ENCODE results near the gene IL18RAP.

Gene IL18RAP

DNA sequence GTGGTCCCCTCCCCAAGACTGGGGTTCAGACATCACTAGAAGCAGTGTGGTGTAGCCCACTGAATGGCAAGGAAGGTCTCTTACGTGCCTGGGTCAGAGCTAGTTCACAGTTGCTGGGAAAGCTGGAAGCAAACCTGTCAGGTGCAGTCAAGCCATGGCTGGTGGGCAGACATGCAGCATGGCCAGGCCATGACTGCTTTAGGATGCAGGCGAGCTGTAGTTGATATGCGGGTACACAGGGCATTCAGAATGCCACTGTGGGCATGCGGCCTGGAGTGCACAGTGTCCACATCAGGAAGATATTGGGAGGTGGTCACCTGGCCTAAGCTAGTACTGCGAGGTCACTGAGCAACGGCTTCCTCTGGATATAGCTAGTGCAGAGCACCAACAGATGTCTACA lies 38.2 kb downstream of the IL18RAP start:
- no peak for DNase-seq

GRCh38 chr2:102463160-102463559 lies 40.2 kb downstream of the IL18RAP start:
- DNase-seq, result no peak

GRCh38 chr2:102470168-102470567 lies 47.2 kb downstream of the IL18RAP start:
- DNase-seq, result no peak

DNA sequence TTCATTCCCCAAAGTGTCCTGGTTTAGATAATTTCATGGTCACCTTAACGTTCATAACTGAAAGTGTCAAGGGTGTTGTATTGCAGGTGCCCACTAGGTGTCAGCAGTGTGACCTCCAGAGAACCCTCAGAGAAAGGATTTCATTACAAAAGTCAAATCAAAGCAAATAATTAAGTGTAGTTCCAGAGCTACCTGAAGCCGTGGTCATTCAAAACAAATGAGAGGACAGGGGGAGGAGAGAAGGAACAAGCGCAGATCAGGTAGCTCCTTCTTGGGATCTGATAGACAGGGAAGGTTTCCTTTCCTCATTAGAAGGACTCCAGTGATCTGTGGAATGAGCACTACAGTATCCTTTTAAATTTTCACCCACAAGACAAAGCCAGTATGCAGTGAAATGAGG lies 50.1 kb downstream of the IL18RAP start, which contains the start of gene SLC9A4:
Gene SLC9A4, plus strand, starts transcription at position 207 of the 400 bp plus-strand sequence. CDS start 534 bp downstream, outside the sequence.
- no peak for DNase-seq

DNA sequence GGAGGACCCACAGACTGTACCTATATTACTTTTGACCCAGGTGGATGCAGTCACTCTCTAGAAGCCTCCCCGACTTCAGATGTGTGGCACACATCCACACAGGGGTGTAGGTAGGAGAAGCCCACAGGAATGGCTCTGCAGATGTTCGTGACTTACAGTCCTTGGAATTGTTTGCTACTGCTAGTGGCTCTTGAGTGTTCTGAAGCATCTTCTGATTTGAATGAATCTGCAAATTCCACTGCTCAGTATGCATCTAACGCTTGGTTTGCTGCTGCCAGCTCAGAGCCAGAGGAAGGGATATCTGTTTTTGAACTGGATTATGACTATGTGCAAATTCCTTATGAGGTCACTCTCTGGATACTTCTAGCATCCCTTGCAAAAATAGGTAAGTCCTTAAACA lies 50.7 kb downstream of the IL18RAP start:
- DNase-seq, result no peak

DNA sequence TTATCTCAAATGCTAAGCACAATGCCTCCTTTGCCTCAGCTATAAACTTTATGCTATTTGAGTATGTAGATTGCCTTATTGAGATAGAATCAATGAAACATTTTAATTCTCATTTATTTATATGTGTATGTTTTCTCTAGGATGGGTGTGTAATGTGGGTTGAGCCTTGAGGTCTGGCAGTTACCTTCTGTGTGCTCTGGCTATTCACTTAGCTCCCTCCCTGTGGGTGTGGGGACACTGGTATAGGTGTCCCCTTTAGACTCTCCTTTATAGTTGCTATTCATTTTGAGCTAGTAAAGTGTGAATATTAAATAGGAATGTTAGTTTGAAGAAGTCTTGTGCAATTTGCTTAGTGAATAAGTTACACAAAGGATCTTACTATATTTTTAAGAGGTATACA lies 51.8 kb downstream of the IL18RAP start:
- no peak for DNase-seq

GRCh38 chr2:102478686-102479470 lies 55.9 kb downstream of the IL18RAP start:
- DNase-seq, result no peak

DNA sequence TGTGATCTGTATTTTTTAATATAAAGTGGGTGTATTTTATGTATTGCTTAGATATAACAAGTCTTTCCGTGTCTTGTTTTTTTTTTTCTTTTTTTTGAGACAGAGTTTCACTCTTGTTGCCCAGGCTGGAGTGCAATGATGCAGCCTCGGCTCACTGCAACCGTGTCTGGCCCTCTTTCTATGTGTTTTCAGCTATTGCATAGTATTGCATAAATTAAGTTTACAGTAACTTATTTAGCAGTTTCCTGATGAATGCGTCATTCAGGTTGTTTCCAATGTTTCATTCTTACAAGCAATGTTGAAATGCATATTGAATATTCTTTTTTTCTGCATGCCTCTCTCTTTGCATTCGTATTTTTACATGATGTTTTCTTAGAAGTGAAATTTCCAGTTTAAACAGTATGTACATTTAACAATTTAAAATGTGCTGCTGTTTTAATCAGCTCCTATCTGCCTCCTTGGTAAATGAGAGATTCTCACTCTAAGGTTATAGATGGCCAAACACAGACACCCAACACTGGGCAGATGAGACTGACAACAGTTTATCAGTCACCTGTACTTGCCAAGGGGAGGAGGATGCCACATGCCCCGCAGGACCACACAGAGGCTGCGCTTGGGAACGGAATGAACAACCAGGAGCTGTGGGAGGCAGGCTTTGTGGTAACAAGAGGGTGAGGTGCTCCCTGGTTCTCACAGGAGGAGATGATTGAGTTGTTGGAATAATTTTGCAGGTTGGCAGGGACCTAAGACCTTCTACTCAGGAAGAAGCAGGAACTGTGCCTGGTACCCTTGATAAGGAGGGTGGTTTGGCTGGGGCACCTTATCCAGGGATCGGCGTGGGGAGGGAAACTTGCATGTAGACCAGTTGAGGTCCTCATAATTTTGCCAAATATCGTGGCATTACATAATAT lies 57.6 kb downstream of the IL18RAP start:
- no peak for DNase-seq

DNA sequence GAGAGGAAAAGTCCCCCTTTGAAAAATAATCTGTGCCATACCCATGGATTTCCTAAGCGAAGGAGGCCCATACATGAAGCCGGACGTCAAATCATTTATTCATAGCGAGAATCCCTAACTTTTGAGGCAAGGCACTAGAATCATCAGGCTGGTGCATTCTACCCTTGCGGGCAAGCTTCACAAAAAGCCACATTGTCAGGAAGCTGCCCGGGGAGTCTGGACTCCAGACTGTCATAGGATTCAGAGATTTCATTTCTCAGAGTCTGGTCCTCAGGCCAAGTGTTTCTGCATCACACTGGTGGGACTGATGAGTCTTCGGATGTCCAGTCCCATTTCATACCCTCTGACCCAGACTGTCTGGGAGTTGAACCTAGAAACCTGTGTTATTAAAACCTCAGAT lies 59.0 kb downstream of the IL18RAP start:
- no peak for DNase-seq

DNA sequence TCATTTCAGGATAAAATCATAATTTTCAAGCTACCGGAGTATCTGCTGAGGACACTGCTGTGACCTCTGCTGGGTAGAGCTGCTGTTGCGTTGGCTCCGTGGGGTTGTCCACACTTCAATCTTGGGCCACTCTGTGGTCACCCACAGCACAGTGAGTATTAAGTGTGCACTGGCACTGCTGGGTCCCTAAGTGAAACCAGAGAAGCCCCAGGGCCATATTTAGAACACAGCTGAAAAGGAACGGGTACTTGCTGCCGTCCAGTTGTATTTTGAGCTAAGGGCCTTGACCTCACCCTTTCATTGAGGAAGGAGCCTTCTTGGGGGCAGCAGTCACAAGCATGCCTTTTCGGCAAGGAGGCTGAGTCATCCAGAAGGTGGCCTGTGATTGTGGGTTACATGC lies 60.1 kb downstream of the IL18RAP start:
- DNase-seq, result no peak

GRCh38 chr2:102484310-102485061 lies 61.5 kb downstream of the IL18RAP start:
- no peak for DNase-seq

DNA sequence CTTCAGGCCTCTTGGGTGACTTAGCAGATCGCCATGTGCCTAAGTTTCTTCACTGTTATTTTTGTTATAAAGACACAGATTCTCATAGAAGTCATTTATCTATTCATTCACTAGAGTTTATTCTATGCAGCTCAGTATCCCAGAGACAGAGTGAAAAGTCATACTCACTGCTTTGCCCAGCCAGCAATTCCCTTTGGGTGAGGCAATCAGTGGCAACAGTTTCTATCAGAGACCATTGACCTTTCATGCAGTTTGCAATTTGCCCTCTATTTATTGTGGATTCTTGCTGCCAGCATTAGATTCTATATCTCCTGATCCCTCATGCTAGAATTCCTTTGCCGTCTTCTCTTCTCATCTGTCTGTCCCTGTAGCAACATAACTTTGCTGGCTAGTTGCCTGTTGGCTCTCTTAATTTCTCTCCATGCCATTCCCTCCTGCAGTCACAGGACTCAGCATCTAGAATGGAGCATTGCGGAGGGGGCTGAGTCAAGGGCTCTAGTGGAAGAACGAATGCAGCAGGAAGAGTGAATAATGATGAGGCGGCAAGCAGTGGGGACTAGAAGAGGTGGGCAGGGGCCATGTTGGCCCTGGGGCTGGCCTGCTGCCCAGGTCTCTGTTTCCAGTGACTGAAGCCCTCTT lies 62.3 kb downstream of the IL18RAP start:
- no peak for DNase-seq

GRCh38 chr2:102486941-102487702 lies 64.2 kb downstream of the IL18RAP start:
- no peak for DNase-seq

DNA sequence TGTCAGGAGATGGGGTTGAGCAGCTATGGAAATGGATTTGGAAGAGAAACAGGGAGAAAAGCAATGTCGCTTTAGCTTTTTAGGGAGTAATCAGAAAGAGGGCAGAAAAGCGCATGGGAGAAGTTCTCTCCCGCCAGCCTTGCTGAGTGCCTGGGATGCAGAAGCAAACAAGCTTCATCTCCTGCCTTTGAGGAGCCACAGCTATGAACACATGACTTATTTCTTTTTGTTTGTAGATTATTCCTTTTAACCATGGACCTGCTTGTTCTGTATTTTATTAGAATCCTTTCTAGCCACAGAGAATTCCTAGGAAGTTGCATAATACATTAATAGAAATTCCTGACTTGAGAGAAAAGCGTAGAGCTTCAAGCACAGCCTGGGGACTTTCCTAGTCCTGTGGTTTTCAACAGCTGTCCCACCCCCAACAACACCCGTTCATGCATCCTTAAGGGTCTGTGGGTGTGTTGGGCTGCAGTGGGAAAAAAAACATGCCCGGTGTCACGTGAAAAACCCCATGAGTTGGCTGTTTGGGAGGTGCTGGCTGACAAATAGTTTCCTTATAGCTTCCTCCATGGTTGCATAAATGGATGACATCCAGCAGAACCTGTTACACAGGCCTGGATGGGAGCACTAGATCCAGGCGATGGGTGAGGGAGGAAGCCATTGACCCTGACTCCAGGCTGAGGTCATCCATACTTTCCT lies 65.0 kb downstream of the IL18RAP start:
- no peak for DNase-seq

- no peak for DNase-seq
Measured at GRCh38 chr2:102489646-102490045, 66.7 kb downstream of the IL18RAP start.

DNA sequence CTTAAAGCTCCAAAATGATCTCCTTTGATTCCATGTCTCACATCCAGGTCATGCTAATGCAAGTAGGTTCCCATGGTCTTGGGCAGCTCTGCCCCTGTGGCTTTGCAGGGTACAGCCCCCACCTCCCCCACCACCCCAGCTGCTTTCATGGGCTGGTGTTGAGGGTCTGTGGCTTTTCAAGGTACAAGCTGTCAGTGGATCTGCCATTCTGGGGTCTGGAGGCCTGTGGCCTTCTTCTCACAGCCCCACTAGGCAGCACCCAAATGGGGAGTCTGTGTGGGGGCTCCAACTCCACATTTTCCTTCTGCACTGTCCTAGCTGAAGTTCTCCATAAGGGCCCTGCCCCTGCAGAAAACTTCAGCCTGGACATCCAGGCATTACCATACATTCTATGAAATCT lies 69.0 kb downstream of the IL18RAP start:
- DNase-seq, result no peak

- no peak for DNase-seq
Measured at GRCh38 chr2:102494570-102494969, 71.6 kb downstream of the IL18RAP start.

DNA sequence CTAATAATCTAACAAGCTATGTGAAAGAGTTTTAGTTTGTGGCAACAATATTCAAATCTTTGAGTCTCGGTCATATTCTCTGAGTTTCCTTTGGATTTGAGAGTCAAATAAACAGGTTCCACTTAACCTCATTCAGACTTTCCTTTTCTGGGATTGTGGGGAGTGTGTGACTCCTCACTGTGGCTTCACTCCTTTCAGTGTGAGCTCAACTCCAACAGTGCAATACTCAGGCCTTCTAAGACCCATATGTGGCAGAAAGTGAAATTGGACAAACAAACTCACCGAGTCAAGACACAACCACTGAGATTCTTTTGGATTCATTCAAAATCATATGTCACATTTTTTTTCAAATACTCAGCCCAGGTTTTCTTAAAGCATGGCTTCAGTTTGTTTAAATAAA lies 75.5 kb downstream of the IL18RAP start:
- no peak for DNase-seq

- no peak for DNase-seq
Measured at GRCh38 chr2:102499558-102499957, 76.6 kb downstream of the IL18RAP start.

All from bone marrow (tissue), 2 donors.